Uterus (tissue), 2 donors: ENCODE results near the gene BTBD19.

Source experiments
- POLR2A ChIP-seq, 2 donors: fragments of 450-650 bp; IDR thresholded peaks; one replicate each; pipeline ENCODE4 v1.6.1; 2016; ENCODE audit warnings: antibody characterized with exemption in 2 of 2, mild to moderate bottlenecking in 1 of 2, moderate library complexity in 1 of 2
- TF ChIP-seq, protein P1 (sequence below), 4 experiments: fragments of 200-600 bp in 2 of 4; fragments of 450-650 bp in 2 of 4; sonication (generic) in 2 of 4; IDR thresholded peaks; one replicate each; pipeline ENCODE4 v1.5.1; 2016 to 2019; ENCODE audit warnings: antibody characterized with exemption in 4 of 4, mild to moderate bottlenecking in 2 of 4, moderate library complexity in 1 of 4

- TF ChIP-seq, protein P1, sequence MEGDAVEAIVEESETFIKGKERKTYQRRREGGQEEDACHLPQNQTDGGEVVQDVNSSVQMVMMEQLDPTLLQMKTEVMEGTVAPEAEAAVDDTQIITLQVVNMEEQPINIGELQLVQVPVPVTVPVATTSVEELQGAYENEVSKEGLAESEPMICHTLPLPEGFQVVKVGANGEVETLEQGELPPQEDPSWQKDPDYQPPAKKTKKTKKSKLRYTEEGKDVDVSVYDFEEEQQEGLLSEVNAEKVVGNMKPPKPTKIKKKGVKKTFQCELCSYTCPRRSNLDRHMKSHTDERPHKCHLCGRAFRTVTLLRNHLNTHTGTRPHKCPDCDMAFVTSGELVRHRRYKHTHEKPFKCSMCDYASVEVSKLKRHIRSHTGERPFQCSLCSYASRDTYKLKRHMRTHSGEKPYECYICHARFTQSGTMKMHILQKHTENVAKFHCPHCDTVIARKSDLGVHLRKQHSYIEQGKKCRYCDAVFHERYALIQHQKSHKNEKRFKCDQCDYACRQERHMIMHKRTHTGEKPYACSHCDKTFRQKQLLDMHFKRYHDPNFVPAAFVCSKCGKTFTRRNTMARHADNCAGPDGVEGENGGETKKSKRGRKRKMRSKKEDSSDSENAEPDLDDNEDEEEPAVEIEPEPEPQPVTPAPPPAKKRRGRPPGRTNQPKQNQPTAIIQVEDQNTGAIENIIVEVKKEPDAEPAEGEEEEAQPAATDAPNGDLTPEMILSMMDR (IDR thresholded peaks at IDR 0.05) = no peak
- TF ChIP-seq POLR2A (IDR thresholded peaks at IDR 0.05) = no peak
Observed at GRCh38 chr1:44783697-44784093, 24.6 kb upstream of the BTBD19 start.
